CD4-positive, alpha-beta T cell treated with Interleukin-10 for 1 hour (primary cell): ENCODE data around the gene TRAF2.

ENCODE experiments used
- DNase-seq: peaks from one replicate; pipeline ENCODE4 v3.0.0-alpha.2; 2020

Gene TRAF2

GRCh38 chr9:136952876-136953770, 66.8 kb downstream of the TRAF2 start:
- DNase-seq = no peak

GRCh38 chr9:136953771-136954269, 67.5 kb downstream of the TRAF2 start:
- DNase-seq = no peak

GRCh38 chr9:136954270-136955083, 68.2 kb downstream of the TRAF2 start:
- no peak for DNase-seq

- DNase-seq = no peak
Observed at GRCh38 chr9:136955202-136955942, 69.1 kb downstream of the TRAF2 start.

- no peak for DNase-seq
Observed at GRCh38 chr9:136955943-136956335, 69.6 kb downstream of the TRAF2 start.

GRCh38 chr9:136956604-136957003, 70.3 kb downstream of the TRAF2 start:
- no peak for DNase-seq

- no peak for DNase-seq
Observed at GRCh38 chr9:136957461-136957860, 71.1 kb downstream of the TRAF2 start.

GRCh38 chr9:136957901-136958300, 71.6 kb downstream of the TRAF2 start:
- DNase-seq = no peak

- no peak for DNase-seq
Observed at GRCh38 chr9:136958473-136958872, 72.2 kb downstream of the TRAF2 start.

GRCh38 chr9:136958898-136959850, 72.9 kb downstream of the TRAF2 start:
- no peak for DNase-seq

GRCh38 chr9:136960212-136960937, 74.1 kb downstream of the TRAF2 start:
- peak; percentile 57 for DNase-seq

GRCh38 chr9:136960938-136961275, 74.6 kb downstream of the TRAF2 start:
- no peak for DNase-seq

- no peak for DNase-seq
Observed at GRCh38 chr9:136961279-136962065, 75.2 kb downstream of the TRAF2 start.

GRCh38 chr9:136962163-136962562, 75.8 kb downstream of the TRAF2 start:
- DNase-seq = no peak

- DNase-seq = no peak
Observed at GRCh38 chr9:136962701-136963248, 76.5 kb downstream of the TRAF2 start.

GRCh38 chr9:136963341-136963740, 77.0 kb downstream of the TRAF2 start:
- no peak for DNase-seq

GRCh38 chr9:136963751-136964150, 77.4 kb downstream of the TRAF2 start:
- DNase-seq = no peak

GRCh38 chr9:136964171-136964689, 77.9 kb downstream of the TRAF2 start:
- DNase-seq = no peak

- no peak for DNase-seq
Observed at GRCh38 chr9:136964833-136965422, 78.6 kb downstream of the TRAF2 start.
